Stimulated activated naive CD8-positive, alpha-beta T cell treated with anti-CD3 and anti-CD28 coated beads, Interleukin-15, Interleukin-2, amounts not matched to agents 100 ng/mL and 50 ng/mL, for 24 hours (primary cell): Measurements from ENCODE around the gene SRPK3.
"Not testable (repeated sequence)": the region's sequence is repeated elsewhere in the genome, so short reads cannot be mapped to it uniquely, and the experiment has no call there.

Source experiments
- H3K27ac Mint-ChIP-seq: one replicate; pipeline ENCODE4 v1.8.0; 2021; ENCODE audit warnings: mild to moderate bottlenecking, mixed read lengths
- H3K27me3 Mint-ChIP-seq: one replicate; pipeline ENCODE4 v1.8.0; 2021; ENCODE audit warnings: mixed read lengths
- H3K36me3 Mint-ChIP-seq: one replicate; pipeline ENCODE4 v1.8.0; 2021; ENCODE audit warnings: low read depth, mixed read lengths
- H3K4me1 Mint-ChIP-seq: one replicate; pipeline ENCODE4 v1.8.0; 2021; ENCODE audit warnings: low read depth, mixed read lengths
- H3K4me3 Mint-ChIP-seq: one replicate; pipeline ENCODE4 v1.8.0; 2021; ENCODE audit warnings: mild to moderate bottlenecking, mixed read lengths
- H3K9me3 Mint-ChIP-seq: one replicate; pipeline ENCODE4 v1.8.0; 2021; ENCODE audit warnings: mixed read lengths

SRPK3 gene

DNA sequence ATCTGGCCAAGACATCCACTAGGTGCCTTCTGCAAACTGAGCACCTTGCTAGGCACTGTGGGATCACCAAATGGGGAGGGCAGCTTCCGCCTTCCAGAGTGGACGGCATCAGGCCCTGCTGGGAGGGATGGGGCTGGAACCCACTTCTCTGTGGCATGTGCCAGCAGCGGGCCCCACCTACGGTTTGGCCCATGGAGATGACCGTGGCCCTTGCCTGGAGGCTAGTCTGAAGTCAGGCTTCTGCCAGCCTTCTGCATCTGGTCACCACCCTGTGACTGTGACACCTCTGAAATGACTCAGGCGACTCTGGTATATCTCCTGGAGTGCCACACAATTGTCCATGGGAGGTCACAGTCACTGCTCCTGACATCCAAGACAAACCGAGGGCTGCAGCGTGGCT, 20.8 kb downstream of the SRPK3 start:
- no peak overlapping the region for H3K27ac Mint-ChIP-seq
- H3K4me3 Mint-ChIP-seq = no peak overlapping the region
- no peaks in the 10 kb centered on the region for H3K9me3 Mint-ChIP-seq
- peaks cover 6% of the 10 kb centered on the region for H3K4me1 Mint-ChIP-seq
- H3K36me3 Mint-ChIP-seq = peaks cover 4% of the 10 kb centered on the region
- no peaks in the 10 kb centered on the region for H3K27me3 Mint-ChIP-seq

DNA sequence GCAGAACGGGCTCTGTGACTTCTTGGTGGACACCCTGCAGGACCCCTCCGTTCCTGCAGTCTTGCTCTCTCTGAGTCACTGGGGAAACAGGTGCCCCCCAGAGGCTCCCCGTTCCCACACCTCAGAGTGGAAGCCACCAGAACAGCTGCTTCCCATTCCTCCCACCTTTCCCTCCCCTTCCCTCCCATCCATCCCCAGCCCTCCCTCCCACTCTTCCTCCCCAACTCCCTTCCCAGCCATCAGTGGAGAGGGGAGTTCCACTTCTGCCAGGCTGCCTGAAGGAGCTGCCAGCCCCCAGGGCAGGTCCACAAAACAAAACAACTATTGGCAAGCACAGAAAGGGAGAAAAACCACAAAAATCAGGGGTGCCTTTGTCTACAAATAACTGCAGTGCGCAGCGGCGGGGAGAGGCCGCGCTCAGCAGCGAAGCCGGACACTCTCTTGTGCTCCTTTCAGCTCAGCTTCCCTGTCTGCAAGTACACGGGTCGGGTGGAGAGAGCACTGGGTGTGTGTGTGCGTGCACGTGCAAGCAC, 21.7 kb downstream of the SRPK3 start:
- H3K4me1 Mint-ChIP-seq = no peaks in the 10 kb centered on the region

DNA sequence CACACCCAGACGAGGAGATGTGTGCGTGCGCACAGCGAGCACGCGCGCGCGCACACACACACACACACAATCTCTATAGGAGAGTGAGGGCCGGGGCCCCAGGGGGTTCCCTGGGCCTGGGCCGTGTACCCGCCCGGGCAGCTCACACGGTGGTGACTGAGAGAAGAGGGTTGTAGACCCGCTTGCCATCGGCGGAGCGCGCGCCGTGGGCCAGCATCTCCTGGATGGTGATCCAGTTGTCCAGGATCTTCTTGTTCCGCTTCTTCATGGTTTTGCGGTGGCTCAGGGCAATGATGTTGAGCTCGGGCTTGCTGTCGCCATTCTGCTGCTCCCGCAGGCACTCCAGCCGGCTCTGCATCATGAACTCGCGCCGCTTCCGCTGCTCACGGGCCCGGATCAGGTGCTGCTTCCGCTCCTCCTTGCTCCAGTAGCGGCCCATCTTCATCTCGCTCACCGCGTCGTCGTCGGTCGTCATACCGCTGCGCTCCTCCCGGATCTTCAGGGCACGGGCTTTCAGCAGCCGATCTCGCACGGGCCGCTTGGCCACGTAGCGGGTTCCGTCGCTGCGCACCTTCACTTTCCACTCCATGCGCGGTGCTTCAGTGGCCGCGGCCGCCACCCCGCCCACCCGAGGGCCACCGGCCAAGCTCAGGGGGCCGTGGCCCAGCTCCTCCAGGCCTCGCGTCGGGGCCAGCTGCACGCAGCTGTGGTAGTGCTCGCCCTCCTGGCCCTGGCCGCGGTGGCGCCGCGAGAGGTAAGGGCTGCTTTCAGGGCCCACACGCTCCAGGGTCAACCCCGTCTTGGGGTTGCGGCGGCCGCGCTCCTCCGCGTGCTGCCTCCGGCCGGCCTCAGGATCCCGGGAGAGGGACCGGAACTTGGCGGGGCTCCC, 22.6 kb downstream of the SRPK3 start:
- Mint-ChIP-seq H3K36me3 (no peaks in the 10 kb centered on the region), H3K27ac (no peak overlapping the region), H3K4me3 (no peak overlapping the region), H3K27me3 (no peaks in the 10 kb centered on the region), H3K4me1 (no peaks in the 10 kb centered on the region), H3K9me3 (no peaks in the 10 kb centered on the region)

More for the DNA sequence above, 21.7 kb downstream of the SRPK3 start:
- Mint-ChIP-seq H3K27me3 (no peaks in the 10 kb centered on the region), H3K36me3 (peaks cover 4% of the 10 kb centered on the region), H3K27ac (no peak overlapping the region), H3K4me3 (no peak overlapping the region), H3K9me3 (no peaks in the 10 kb centered on the region)

DNA sequence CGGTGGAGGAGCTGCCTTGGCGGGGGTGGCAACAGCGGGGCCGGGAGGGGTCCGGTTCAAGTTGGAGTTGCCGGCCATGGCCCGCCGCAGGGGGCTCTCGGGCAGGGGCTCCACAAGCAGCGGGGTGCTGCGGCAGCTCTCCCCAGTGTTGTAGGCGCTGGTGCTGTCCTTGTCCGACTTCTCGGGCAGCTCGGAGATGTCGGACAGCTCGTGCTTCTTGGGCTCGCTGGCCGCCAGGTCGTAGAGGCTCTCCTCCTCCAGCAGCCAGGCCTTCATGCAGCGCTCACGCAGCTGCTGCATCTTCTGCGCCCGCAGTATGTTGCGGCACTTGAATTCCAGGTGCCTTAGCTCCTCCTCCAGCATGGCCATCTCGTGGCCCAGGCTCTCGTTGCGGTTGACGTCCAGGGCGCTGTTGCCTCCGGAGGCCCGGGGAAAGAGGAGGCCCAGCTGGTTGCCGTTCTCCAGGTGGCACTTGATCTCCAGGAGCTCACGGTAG, 23.3 kb downstream of the SRPK3 start:
- H3K4me1 Mint-ChIP-seq = no peaks in the 10 kb centered on the region
- no peaks in the 10 kb centered on the region for H3K36me3 Mint-ChIP-seq
- no peak overlapping the region for H3K27ac Mint-ChIP-seq
- H3K9me3 Mint-ChIP-seq = no peaks in the 10 kb centered on the region
- no peak overlapping the region for H3K4me3 Mint-ChIP-seq
- H3K27me3 Mint-ChIP-seq = no peaks in the 10 kb centered on the region

DNA sequence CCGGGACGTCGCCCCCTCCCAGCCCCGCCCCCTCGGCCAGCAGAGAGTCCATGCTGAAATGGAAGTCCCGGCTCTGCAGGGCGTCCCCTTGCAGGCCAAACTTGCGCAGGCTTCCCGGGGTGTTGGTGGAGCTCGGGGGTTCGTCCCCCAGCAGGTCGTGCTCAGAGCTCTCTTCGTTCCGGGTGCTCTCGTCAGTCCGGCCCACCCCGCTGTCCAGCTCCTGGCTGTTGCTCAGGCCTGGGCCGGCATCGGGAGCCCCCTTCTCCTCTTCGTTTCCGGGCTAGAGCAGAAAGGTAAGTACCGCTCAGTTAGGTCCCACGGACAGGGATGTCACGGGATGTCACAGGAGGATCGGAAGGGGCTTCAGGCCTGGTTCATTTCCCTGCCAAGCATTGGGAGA, 23.8 kb downstream of the SRPK3 start:
- Mint-ChIP-seq H3K9me3 (no peaks in the 10 kb centered on the region), H3K36me3 (no peaks in the 10 kb centered on the region), H3K27ac (no peak overlapping the region), H3K4me3 (no peak overlapping the region), H3K4me1 (no peaks in the 10 kb centered on the region), H3K27me3 (no peaks in the 10 kb centered on the region)

DNA sequence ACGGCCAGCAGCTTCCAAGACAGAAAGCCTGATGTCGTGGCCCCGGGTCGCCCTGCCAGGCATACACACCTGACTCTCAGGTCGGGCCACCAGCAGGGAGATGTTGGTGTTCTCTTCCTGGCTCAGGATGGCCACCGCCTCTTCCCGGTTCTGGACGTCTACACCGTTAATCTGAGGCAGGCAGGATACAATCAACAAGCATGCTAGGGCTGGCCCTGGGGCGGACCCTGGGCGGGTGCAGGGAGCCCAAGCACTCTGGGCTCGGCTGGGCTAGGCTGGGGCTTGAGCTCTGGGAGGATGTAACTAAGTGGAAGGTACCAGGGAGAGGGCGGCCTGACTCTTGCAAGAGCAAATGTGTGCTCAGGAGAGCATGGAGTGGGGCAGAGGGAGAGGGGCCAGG, 24.6 kb downstream of the SRPK3 start:
- no peak overlapping the region for H3K4me3 Mint-ChIP-seq

DNA sequence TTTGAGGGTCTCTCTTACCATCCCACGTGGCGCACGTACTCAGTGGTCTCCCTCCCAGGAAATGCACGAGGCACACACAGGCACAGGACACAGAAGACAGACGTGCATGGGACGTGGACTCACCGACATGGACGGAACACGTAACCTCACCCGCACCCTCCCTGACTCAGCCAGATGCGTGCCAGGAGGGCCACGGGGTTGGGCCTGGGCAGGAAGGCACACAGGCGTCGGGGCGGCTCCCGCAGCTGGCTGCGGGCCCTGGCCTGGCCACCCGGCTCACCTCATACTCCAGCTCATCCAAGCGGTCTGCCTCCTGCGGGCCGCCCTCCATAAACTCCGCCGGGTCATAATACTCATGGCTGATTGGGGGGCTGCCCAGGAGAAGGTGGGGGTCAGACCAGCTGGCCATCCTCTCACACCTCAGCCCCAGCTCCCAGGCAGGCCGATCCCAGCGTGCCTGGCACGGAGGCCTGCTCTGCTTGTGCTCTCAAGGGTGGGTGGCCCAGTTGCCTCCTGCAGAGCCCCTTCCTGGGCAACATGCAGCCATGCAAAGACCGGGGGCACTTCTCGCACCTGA, 26.2 kb downstream of the SRPK3 start:
- H3K27ac Mint-ChIP-seq = no peak overlapping the region
- H3K9me3 Mint-ChIP-seq = no peaks in the 10 kb centered on the region
- H3K36me3 Mint-ChIP-seq = no peaks in the 10 kb centered on the region
- H3K27me3 Mint-ChIP-seq = no peaks in the 10 kb centered on the region
- H3K4me1 Mint-ChIP-seq = no peaks in the 10 kb centered on the region
- no peak overlapping the region for H3K4me3 Mint-ChIP-seq

More for the DNA sequence above, 24.6 kb downstream of the SRPK3 start:
- no peaks in the 10 kb centered on the region for H3K27me3 Mint-ChIP-seq
- H3K27ac Mint-ChIP-seq = no peak overlapping the region
- no peaks in the 10 kb centered on the region for H3K9me3 Mint-ChIP-seq
- no peaks in the 10 kb centered on the region for H3K36me3 Mint-ChIP-seq
- H3K4me1 Mint-ChIP-seq = no peaks in the 10 kb centered on the region

DNA sequence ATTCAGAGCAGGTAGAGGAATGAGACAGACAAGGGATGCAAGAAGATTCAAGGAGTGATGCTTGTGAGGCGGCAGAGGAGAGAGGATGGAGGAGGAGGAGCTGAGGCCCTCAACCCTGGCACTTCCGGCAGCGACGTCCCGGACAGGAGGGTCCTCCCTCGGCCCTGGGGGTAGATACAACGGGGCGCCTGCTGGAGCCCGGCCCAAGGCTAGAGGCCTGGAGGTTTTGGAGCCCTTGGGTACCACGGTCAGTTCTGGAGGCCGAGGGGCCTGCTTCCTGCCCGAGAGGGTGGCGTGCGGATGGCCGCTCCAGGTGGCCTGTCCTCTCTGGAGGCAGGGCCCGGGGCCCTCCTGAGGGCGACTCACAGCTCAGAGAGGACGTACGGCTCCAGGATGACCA, 27.1 kb downstream of the SRPK3 start:
- no peaks in the 10 kb centered on the region for H3K9me3 Mint-ChIP-seq
- no peak overlapping the region for H3K4me3 Mint-ChIP-seq
- no peaks in the 10 kb centered on the region for H3K36me3 Mint-ChIP-seq
- no peak overlapping the region for H3K27ac Mint-ChIP-seq
- no peaks in the 10 kb centered on the region for H3K4me1 Mint-ChIP-seq
- peaks cover 1% of the 10 kb centered on the region for H3K27me3 Mint-ChIP-seq

DNA sequence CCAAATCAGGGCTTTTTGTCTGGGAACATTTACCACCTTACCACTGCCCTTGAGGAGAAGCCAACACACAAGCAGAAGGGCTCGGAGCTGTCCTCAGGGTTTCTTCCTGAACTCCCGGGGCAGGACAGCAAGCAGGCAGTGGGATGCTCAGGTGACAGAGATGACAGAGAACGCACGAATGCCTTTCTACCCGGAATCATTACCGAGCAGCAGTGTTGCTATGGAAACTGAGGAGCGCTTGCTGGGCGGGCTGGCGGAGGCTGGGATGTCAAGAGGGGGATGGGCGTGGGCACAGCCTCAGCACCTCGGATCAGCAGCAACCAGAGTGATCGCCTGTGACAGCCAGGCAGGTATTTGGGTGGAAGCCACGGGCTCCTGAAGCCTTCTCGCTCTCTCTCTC, 31.4 kb downstream of the SRPK3 start:
- Mint-ChIP-seq H3K4me1 (peaks cover 9% of the 10 kb centered on the region), H3K36me3 (no peaks in the 10 kb centered on the region), H3K27ac (no peak overlapping the region), H3K27me3 (peaks cover 4% of the 10 kb centered on the region), H3K9me3 (no peaks in the 10 kb centered on the region), H3K4me3 (no peak overlapping the region)

DNA sequence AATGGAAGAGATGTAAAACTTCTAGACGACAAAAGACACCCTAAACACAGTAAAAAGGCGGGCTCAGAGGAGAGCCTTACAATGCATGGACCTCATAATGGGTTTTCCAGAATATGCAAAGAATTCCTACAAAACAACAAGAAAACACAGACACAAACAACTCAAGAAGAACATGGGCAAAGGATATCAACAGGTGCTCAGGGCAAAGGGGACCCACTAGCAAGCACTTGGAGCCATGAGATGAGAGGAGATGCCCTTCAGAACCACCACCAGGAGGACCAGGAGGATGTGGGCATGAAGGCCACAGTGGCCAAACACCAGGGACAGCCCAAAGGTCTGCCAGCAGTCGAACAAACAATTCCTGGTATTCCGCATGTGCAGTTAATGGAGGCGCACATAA, 32.3 kb downstream of the SRPK3 start:
- Mint-ChIP-seq H3K36me3 (no peaks in the 10 kb centered on the region), H3K27me3 (peaks cover 4% of the 10 kb centered on the region), H3K4me1 (peaks cover 12% of the 10 kb centered on the region), H3K27ac (no peak overlapping the region), H3K9me3 (no peaks in the 10 kb centered on the region), H3K4me3 (no peak overlapping the region)

DNA sequence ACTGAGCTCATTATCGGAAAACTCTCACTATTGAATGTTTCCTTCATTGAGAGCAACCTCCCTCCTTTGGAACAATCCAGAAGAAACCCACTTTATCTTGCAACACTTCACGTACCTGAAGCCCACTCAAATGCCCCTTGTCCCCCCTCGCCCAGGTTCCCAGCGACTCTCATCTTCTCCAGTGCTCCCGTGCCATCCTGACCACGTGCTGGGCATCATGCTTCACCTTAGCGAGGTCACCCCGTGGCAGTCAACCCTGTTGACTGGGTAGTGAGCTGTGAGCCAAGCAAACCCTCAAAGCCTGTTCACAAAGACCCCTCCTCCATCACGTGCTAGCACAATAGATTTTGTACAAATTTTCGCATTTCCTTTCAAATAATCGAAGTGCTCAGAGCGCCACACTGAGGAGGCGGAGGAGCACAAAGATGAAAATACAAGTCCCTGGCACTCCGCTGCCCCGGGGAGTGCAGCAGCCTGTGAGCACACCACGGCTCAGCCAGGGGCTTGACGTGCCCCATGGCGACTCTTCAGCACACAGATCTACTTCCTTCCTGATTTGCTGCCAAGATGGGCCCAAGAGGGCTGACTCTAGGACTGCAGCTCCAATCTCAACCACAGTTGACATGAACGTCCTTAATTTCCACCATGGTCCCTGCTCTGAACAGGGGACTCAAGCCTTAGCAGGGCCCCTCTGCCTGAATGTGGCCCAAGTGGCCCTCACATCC, 33.9 kb downstream of the SRPK3 start:
- Mint-ChIP-seq H3K9me3 (no peaks in the 10 kb centered on the region), H3K4me1 (peaks cover 12% of the 10 kb centered on the region), H3K27me3 (peaks cover 4% of the 10 kb centered on the region), H3K27ac (no peak overlapping the region), H3K4me3 (no peak overlapping the region), H3K36me3 (no peaks in the 10 kb centered on the region)

DNA sequence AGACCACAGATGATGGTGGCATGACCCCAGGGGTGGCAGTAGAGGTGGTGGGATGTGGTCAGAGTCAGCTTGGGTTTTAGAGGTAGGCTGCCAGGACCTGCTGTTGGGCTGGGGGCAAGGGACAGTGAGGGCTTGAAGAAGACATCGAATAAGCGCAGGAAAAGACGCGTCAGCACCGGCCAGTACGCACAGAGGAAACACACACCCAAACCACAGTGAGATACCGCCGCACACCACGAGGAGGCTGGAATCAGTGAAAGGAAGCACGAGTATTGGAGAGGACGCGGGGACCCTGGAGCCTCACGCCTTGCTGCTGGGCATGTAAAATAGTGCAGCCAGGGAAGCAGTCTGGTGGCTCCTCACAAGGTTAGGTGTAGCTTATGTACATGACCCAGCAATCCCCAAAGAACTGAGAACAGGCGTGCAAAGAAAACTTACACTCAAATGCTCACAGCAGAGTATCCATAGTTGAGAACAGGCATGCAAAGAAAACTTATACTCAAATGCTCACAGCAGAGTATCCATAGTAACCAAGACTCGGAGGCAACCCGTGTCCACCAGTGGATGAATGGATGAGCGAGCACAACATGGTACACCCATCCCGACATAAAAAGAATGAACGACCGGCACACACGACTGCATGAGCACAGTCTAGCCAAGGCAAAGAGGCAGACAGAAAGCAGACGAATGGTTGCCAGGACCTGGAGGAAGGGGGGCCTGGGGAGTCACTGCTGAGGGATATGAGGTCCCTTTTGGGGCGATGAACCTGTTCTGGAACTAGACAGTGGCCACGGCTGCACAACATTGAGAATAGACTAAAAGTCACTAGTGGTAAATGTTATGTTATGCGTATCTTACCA, 36.2 kb downstream of the SRPK3 start:
- Mint-ChIP-seq H3K27ac (no peak overlapping the region), H3K4me1 (peaks cover 16% of the 10 kb centered on the region), H3K9me3 (no peaks in the 10 kb centered on the region), H3K4me3 (no peak overlapping the region), H3K36me3 (no peaks in the 10 kb centered on the region), H3K27me3 (peaks cover 4% of the 10 kb centered on the region)

DNA sequence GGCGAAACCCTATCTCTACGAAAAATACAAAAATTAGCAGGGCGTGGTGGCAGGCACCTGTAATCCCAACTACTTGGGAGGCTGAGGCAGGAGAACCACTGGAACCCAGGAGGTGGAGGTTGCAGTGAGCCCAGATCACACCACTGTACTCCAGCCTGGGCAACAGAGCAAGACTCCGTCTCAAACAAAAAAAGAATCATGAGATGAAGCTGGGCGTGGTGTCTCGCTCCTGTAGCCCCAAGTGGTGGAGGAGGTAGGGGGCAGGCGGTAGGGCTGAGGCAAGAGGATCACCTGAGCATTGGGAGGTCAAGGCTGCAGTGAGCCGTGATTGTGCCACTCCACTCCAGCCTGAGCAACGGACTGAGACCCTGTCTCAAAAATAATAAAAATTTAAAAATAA, 37.2 kb downstream of the SRPK3 start:
- not testable (repeated sequence) for H3K36me3 Mint-ChIP-seq, H3K9me3 Mint-ChIP-seq, H3K4me3 Mint-ChIP-seq, H3K27ac Mint-ChIP-seq, H3K27me3 Mint-ChIP-seq
- peaks cover 22% of the 10 kb centered on the region for H3K4me1 Mint-ChIP-seq
